Measurements from ENCODE around the gene IDUA.

Gene IDUA

DNA sequence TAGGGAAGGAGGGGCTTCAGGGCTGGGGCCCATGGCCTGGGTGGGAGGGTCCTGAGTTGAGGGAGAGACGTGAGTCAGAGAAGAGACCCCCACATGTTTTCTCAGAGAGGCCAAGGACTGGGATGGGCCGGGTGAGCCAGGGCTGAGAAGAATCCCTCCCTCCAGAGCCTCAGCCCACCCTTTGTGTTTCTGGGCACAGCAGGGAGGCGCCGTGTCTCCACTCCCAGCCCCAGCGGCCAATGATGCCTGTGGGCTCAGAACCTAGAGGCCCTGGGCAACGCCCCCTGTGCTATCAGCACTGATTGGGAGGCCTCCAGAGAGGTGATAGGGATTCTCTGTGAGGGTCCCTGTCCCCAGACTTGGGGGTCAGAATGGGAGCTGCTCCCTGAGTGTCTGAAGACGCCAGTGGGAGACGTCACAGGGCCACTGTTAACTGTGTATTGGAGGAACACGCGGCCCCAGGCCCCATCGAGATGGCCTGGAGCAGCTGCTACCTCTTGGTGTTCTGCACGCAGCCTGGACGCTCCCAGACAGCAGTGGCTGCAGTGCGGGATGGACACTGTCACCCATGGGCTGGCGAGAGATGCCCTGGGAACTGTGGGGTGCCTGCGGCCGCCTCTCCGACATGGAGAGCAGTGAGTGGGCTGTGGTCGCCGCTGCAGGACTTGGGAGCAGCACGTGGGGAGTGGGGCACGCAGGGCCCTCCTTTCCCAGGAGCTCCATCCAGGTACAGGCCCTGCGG lies 33.1 kb downstream of the IDUA start:
- no peaks in the 10 kb centered on the region for H3K27me3 ChIP-seq (ENCODE audit: insufficient read depth, low read length)
- H3K36me3 ChIP-seq (ENCODE audit: insufficient read depth, low read length), result peaks cover 15% of the 10 kb centered on the region
- H3K4me3 ChIP-seq (ENCODE audit: low read length), result no peak overlapping the region
- no peak overlapping the region for H2AFZ ChIP-seq (ENCODE audit: low read depth, low read length)
- H3K4me1 ChIP-seq (ENCODE audit: insufficient read depth, low read length), result peaks cover 37% of the 10 kb centered on the region
- H3K9me3 ChIP-seq (ENCODE audit: low read length), result no peaks in the 10 kb centered on the region

DNA sequence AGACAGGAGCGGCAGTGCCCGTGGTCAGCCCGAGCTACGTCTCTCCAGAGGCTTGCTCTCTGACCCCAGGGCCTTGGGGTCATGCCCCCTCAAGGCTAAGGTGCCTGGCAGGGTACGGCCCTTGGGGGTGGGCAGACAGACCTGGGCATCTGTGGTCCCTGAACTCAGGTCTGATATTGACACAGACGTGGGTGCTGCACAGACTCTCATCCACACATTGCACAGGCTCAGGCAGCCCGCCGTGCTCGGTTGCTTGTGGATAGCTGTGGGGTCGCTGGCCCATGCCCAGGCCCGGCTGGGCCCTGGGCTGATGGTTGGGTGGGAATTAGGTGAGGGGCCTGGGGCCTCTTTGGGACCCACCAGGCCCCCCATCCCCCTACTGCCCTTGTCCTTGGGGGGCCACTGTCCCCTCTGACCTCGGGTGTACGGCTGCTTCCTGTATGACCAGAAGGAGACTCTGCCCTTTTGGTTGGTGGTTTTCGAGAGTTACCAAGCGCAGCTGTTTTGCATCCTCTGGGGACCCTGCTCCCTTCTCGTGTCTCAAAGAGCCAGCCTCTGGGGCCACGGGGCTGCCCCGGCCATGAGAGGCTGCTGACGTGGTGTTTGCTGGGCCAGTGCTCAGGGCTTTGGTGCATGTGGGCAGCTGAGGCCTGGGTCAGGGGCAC lies 34.7 kb downstream of the IDUA start:
- Histone ChIP-seq H3K36me3 (ENCODE audit: insufficient read depth, low read length) (peaks cover 29% of the 10 kb centered on the region), H3K4me1 (ENCODE audit: insufficient read depth, low read length) (peaks cover 25% of the 10 kb centered on the region), H3K9me3 (ENCODE audit: low read length) (no peaks in the 10 kb centered on the region), H3K27me3 (ENCODE audit: insufficient read depth, low read length) (no peaks in the 10 kb centered on the region), H3K4me3 (ENCODE audit: low read length) (no peak overlapping the region), H2AFZ (ENCODE audit: low read depth, low read length) (no peak overlapping the region)

- peaks cover 25% of the 10 kb centered on the region for H3K4me1 ChIP-seq (ENCODE audit: insufficient read depth, low read length)
- H3K27me3 ChIP-seq (ENCODE audit: insufficient read depth, low read length), result no peaks in the 10 kb centered on the region
- H3K36me3 ChIP-seq (ENCODE audit: insufficient read depth, low read length), result peaks cover 29% of the 10 kb centered on the region
- H3K9me3 ChIP-seq (ENCODE audit: low read length), result no peaks in the 10 kb centered on the region
- no peak overlapping the region for H2AFZ ChIP-seq (ENCODE audit: low read depth, low read length)
- no peak overlapping the region for H3K4me3 ChIP-seq (ENCODE audit: low read length)
These were observed 35.4 kb downstream of the IDUA start for GRCh38 chr4:1022051-1022738.

- Histone ChIP-seq H3K4me1 (ENCODE audit: insufficient read depth, low read length) (peaks cover 23% of the 10 kb centered on the region), H3K4me3 (ENCODE audit: low read length) (no peak overlapping the region), H2AFZ (ENCODE audit: low read depth, low read length) (no peak overlapping the region), H3K9me3 (ENCODE audit: low read length) (no peaks in the 10 kb centered on the region), H3K36me3 (ENCODE audit: insufficient read depth, low read length) (peaks cover 29% of the 10 kb centered on the region), H3K27me3 (ENCODE audit: insufficient read depth, low read length) (no peaks in the 10 kb centered on the region)
These were observed 35.9 kb downstream of the IDUA start for GRCh38 chr4:1022739-1023066.

- no peak overlapping the region for H3K4me3 ChIP-seq (ENCODE audit: low read length)
- no peaks in the 10 kb centered on the region for H3K27me3 ChIP-seq (ENCODE audit: insufficient read depth, low read length)
- H3K9me3 ChIP-seq (ENCODE audit: low read length), result no peaks in the 10 kb centered on the region
- no peak overlapping the region for H2AFZ ChIP-seq (ENCODE audit: low read depth, low read length)
- H3K36me3 ChIP-seq (ENCODE audit: insufficient read depth, low read length), result peaks cover 29% of the 10 kb centered on the region
- peaks cover 21% of the 10 kb centered on the region for H3K4me1 ChIP-seq (ENCODE audit: insufficient read depth, low read length)
These were observed 36.3 kb downstream of the IDUA start for GRCh38 chr4:1023075-1023640.

- Histone ChIP-seq H3K27me3 (ENCODE audit: insufficient read depth, low read length) (no peaks in the 10 kb centered on the region), H3K36me3 (ENCODE audit: insufficient read depth, low read length) (peaks cover 29% of the 10 kb centered on the region), H2AFZ (ENCODE audit: low read depth, low read length) (no peak overlapping the region), H3K4me3 (ENCODE audit: low read length) (no peak overlapping the region), H3K9me3 (ENCODE audit: low read length) (no peaks in the 10 kb centered on the region), H3K4me1 (ENCODE audit: insufficient read depth, low read length) (peaks cover 16% of the 10 kb centered on the region)
These were observed 37.3 kb downstream of the IDUA start for GRCh38 chr4:1023895-1024740.

GRCh38 chr4:1024882-1025545 lies 38.2 kb downstream of the IDUA start:
- no peaks in the 10 kb centered on the region for H3K27me3 ChIP-seq (ENCODE audit: insufficient read depth, low read length)

DNA sequence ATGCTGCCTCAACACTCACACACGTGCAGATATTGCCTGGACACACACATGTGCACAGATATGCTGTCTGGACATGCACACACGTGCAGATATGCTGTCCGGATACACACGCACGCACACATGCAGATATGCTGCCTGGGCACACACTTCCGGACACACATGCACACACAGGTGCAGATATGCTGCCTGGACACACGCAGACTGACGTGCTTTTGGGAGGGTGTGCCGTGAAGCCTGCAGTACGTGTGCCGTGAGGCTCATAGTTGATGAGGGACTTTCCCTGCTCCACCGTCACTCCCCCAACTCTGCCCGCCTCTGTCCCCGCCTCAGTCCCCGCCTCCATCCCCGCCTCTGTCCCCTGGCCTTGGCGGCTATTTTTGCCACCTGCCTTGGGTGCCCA lies 39.3 kb downstream of the IDUA start:
- no peak overlapping the region for H3K4me3 ChIP-seq (ENCODE audit: low read length)
- H3K36me3 ChIP-seq (ENCODE audit: insufficient read depth, low read length), result peaks cover 29% of the 10 kb centered on the region
- H3K4me1 ChIP-seq (ENCODE audit: insufficient read depth, low read length), result peaks cover 8% of the 10 kb centered on the region
- no peaks in the 10 kb centered on the region for H3K9me3 ChIP-seq (ENCODE audit: low read length)
- no peaks in the 10 kb centered on the region for H3K27me3 ChIP-seq (ENCODE audit: insufficient read depth, low read length)
- H2AFZ ChIP-seq (ENCODE audit: low read depth, low read length), result no peak overlapping the region

More at GRCh38 chr4:1024882-1025545, 38.2 kb downstream of the IDUA start:
- H3K4me3 ChIP-seq (ENCODE audit: low read length), result no peak overlapping the region
- H3K9me3 ChIP-seq (ENCODE audit: low read length), result no peaks in the 10 kb centered on the region
- peaks cover 7% of the 10 kb centered on the region for H3K4me1 ChIP-seq (ENCODE audit: insufficient read depth, low read length)
- H2AFZ ChIP-seq (ENCODE audit: low read depth, low read length), result no peak overlapping the region
- peaks cover 29% of the 10 kb centered on the region for H3K36me3 ChIP-seq (ENCODE audit: insufficient read depth, low read length)

- Histone ChIP-seq H2AFZ (ENCODE audit: low read depth, low read length) (no peak overlapping the region), H3K36me3 (ENCODE audit: insufficient read depth, low read length) (peaks cover 25% of the 10 kb centered on the region), H3K4me1 (ENCODE audit: insufficient read depth, low read length) (peaks cover 8% of the 10 kb centered on the region), H3K9me3 (ENCODE audit: low read length) (no peaks in the 10 kb centered on the region), H3K27me3 (ENCODE audit: insufficient read depth, low read length) (peaks cover 3% of the 10 kb centered on the region), H3K4me3 (ENCODE audit: low read length) (no peak overlapping the region)
These were observed 40.5 kb downstream of the IDUA start for GRCh38 chr4:1027219-1027914.

GRCh38 chr4:1027915-1028238 lies 41.0 kb downstream of the IDUA start:
- Histone ChIP-seq H3K36me3 (ENCODE audit: insufficient read depth, low read length) (peaks cover 22% of the 10 kb centered on the region), H3K4me1 (ENCODE audit: insufficient read depth, low read length) (peaks cover 8% of the 10 kb centered on the region), H2AFZ (ENCODE audit: low read depth, low read length) (no peak overlapping the region), H3K27me3 (ENCODE audit: insufficient read depth, low read length) (peaks cover 4% of the 10 kb centered on the region), H3K9me3 (ENCODE audit: low read length) (no peaks in the 10 kb centered on the region), H3K4me3 (ENCODE audit: low read length) (no peak overlapping the region)

DNA sequence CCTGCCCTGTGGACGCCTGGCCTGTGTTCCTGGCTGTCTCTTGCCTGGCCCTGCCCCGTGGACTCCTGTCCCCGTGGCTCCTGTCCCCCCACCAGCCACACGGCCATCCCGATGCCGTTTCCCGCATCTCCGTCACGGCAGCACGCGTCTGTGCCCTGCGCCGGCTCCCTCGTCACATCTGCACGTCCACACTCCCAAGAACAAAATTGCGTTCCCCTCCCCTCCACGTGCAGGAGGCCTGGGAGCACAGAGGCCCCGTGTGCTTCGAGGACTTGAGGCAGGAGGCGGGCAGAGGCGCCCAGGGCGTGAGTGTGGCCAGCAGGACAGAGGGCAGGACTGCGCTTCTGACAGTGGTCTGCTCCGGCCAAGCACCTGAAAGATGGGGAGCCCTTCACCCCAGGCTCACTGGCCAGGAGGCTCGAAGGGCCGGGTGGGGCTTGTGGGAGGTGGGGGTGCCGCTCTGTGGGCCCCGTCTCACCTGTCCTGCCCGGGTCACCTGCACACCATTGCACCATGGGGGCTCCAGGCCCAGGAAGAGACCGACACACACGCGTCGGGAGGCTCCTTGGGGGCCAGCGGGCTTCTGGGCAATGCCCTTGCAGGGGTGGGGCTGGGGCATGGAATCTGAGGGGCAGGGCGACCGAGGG lies 41.9 kb downstream of the IDUA start:
- no peak overlapping the region for H3K4me3 ChIP-seq (ENCODE audit: low read length)

More for the DNA sequence above, 41.9 kb downstream of the IDUA start:
- peaks cover 8% of the 10 kb centered on the region for H3K4me1 ChIP-seq (ENCODE audit: insufficient read depth, low read length)
- H3K36me3 ChIP-seq (ENCODE audit: insufficient read depth, low read length), result peaks cover 22% of the 10 kb centered on the region
- no peak overlapping the region for H2AFZ ChIP-seq (ENCODE audit: low read depth, low read length)
- H3K9me3 ChIP-seq (ENCODE audit: low read length), result no peaks in the 10 kb centered on the region
- H3K27me3 ChIP-seq (ENCODE audit: insufficient read depth, low read length), result peaks cover 4% of the 10 kb centered on the region
